HG03342 (cell line): ENCODE results near the gene GJB4.
"Not testable (repeated sequence)": the region's sequence is repeated elsewhere in the genome, so short reads cannot be mapped to it uniquely, and the experiment has no call there.

Experiments used
- ATAC-seq: cut with Tn5 transposase; IDR thresholded peaks from one replicate; pipeline ENCODE4 v1.9.1; 2021; ENCODE audit warnings: mild to moderate bottlenecking, moderate library complexity; ENCODE audit not compliant: unreplicated experiment

GJB4 gene

DNA sequence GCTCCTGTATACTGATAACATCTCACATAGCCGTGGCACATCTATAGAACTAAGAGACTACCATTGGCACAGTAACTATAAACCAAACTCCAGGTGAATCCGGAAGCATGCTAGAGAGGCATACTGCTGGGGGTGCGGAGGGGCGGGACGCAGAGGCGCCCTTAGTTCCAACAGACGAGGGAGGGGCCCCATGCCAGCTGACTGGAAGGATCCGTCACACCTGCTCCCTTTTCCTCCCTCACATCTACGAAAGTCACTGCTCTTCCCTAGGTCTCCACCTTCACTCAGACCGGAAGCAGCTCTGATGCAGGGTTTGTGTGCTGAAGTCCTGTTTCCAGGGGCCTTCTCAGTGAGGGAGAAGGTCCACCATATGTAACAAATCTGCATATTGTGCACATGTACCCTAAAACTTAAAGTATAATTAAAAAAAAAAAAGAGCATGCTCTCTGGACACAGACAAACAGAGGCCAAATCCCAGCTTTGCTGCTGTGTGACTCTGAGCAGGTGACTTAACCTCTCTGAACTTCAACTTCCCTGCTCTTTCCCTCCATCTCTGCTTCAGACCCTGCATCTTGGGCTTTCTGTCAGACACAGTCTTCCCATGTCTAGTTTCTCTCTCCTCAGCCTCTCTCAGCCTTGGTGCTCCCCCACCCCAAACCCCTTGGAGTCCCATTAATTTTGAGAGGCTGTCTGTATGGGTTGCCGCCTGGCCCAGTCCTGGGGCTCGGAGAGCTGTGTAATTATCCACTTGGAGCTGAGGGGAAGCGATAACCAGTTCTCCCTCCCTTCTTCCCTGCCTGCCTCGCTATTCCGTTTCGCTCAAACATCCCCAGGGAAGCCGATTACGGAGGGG is 12.5 kb upstream of the GJB4 start:
- no peak for ATAC-seq

DNA sequence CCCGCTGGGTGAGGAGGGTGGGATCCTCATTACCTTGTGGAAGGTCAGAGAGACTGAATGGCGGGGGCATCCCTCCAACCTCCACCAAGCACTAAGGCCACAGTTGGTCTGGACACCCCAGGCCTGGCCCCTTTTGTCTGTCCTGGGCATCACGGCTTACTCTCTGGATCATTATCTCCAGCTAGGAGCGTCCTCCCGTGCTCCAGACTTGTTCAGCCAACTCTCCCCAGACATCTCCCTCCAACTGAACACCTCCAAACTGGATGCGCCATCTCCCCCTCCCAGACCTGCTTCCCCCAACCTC is 11.9 kb upstream of the GJB4 start:
- no peak for ATAC-seq

DNA sequence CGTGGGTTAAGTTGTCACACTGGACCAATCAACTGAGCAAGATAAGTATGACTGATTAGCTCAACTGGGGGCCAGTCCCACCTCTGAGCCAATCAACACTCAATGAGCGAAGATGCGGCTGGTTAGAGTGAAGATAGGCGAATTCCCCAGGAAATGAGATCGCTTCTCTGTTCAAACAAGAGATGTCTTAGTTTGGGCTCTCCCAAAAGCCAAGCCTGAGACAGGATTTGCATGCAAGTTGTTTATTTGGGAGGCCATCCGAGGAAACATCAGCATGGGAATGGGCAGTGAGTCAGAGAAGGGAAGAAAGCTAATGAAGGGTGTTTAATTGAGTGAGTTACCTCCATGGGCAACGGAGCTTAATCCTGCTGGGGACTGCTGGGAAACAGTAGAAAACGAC is 9.5 kb upstream of the GJB4 start:
- no peak for ATAC-seq

DNA sequence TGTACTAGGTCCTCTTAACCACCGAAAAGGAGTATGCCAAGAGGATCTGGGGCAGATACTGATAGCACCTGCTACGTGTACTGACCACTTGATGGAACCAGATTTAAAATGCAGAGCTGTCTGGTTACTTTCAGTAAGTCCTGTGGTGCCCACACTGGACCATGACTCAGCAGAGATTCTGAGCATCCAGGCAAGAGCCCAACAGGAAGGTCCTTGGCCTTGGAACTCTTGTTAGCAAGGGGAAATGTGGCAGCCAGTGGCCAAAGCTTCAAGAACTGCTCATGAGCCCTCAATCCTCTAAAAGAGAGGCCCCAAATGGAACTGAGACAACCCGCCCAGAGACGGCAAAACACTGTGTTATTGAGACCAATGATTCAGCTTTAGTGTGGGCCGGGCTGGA is 8.9 kb upstream of the GJB4 start:
- no peak for ATAC-seq

DNA sequence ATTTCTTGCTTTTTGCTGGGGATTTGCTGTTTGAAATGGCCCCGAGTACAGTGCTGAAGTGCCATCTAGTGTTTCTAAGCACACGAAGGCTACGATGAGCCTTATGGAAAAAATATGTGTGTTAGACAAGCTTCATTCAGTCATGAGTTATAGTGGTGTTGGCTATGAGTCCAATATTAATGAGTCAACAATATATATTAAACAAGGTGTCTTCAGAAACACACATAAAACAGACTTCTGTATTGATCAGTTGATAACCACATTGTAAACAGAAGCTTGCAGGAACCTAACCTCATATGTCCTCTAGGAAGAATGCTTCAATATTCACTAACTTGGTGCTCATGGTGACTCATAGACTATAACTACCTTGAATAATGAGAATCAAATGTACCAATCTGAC is 6.4 kb upstream of the GJB4 start:
- ATAC-seq, result no peak

DNA sequence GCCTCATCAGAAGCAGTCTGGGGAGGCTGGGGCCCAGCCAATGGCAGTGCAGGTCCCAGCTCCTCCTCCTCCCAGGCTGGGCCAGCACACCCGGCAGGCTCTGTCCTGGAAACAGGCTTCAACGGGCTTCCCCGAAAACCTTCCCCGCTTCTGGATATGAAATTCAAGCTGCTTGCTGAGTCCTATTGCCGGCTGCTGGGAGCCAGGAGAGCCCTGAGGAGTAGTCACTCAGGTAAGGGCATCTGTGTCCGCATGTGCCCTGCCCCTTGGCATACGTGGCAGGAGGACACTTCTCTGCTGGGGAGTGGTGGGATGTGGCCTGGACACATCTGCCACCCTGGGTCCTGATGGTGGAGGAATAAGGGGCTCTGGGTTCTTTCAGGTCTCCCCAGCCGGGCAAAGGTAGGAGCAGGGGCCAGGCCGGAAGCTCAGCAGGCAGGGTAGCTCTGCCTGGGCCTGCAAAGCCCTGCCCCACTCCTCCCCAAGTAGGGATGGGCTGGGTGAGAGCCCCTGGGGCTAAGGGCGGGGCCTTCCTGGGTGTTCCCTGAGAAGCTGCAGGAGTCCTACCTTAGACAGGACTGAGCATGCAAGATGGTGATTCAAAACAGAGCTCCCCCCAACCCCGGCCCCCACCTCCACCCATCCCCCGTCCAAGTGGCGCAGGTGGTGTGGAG is 4.4 kb upstream of the GJB4 start, which contains the start of gene GJB5:
Gene GJB5 (plus strand): TSS at position 84 of the 674 bp plus-strand sequence. CDS start 2,284 bp downstream, outside the sequence.
- no peak for ATAC-seq

DNA sequence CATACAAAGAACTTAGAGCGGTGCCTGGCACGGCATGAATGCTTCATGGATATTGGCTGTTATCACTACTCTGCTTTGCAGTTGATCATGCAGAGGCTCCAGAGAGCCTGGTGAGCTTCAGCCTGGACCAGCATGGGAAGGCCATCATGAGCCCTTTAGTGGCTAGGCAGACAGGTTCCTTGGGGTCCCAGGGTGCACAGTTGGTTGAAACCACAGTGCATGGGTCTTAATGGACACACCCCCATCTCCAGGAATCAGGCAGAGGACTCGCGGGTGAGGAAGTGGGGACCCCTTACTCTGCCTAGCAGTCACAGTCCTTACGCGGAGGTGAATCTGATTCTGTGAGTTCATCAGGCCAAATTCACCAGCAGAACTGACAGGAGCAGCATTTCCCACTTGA is 3.6 kb upstream of the GJB4 start:
- ATAC-seq, result no peak

DNA sequence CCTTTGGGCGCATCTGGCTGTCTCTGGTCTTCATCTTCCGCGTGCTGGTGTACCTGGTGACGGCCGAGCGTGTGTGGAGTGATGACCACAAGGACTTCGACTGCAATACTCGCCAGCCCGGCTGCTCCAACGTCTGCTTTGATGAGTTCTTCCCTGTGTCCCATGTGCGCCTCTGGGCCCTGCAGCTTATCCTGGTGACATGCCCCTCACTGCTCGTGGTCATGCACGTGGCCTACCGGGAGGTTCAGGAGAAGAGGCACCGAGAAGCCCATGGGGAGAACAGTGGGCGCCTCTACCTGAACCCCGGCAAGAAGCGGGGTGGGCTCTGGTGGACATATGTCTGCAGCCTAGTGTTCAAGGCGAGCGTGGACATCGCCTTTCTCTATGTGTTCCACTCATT is 2.2 kb upstream of the GJB4 start:
- ATAC-seq, result no peak

DNA sequence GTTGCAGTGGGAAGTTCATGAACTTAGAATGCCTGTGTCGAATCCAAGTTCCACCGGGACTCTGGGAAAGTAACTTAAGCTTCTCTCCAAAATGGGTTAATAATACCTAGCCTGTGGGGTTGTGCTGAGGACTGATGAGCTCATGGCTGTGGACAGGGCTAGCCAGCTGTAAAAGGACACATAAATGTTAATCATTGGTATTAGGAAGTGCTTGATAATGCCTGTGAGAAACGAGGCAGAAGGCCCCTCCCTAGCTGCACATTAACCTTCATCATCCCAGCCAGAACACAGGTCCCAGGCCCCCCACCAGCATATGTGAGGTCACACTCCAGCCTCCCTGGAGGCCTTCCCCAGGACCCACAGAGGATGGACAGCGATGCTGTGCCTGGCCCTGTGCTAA is 789 bp upstream of the GJB4 start:
- no peak for ATAC-seq

DNA sequence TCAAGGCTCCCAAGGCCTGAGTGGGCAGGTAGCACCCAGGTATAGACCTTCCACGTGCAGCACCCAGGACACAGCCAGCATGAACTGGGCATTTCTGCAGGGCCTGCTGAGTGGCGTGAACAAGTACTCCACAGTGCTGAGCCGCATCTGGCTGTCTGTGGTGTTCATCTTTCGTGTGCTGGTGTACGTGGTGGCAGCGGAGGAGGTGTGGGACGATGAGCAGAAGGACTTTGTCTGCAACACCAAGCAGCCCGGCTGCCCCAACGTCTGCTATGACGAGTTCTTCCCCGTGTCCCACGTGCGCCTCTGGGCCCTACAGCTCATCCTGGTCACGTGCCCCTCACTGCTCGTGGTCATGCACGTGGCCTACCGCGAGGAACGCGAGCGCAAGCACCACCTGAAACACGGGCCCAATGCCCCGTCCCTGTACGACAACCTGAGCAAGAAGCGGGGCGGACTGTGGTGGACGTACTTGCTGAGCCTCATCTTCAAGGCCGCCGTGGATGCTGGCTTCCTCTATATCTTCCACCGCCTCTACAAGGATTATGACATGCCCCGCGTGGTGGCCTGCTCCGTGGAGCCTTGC is 1.7 kb downstream of the GJB4 start:
- no peak for ATAC-seq

DNA sequence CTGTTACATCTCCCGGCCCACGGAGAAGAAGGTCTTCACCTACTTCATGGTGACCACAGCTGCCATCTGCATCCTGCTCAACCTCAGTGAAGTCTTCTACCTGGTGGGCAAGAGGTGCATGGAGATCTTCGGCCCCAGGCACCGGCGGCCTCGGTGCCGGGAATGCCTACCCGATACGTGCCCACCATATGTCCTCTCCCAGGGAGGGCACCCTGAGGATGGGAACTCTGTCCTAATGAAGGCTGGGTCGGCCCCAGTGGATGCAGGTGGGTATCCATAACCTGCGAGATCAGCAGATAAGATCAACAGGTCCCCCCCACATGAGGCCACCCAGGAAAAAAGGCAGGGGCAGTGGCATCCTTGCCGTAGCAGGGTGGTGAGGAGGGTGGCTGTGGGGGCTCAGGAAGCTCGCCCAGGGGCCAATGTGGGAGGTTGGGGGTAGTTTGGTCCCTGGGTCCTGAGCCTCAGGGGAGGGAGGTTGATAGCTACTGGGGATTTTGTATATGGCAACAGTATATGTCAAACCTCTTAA is 2.3 kb downstream of the GJB4 start:
- no peak for ATAC-seq

DNA sequence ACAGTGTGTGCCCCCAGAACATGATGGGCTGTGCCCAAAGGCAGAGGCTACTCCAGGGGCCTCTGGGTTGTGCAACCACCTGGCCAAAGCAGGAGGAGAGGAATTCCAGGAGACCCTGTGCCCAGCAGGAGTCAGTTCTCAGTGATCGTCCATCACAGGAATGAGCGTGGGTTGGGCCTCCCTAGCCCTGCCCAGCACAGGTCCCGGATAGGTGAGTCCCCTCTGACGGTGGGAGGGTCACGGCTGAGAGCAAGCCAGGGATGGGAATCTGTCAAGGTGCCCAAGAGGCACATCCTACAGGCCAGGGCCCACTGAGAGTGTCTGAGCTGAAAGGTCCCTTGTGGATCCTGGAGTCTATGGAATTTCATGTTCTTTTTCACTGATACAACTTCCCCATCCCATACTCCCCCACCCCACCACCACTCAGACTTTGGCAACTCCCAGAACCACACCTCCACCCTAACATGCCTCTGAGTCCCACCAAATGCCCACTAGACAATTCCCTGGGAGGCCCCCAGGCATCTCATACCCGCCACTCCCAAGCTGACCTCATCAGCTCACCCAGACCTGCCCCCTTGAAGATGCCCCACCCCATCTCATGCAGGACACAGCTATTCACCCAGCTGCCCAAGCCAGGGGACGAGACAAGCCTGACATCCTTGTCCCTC is 3.1 kb downstream of the GJB4 start:
- no peak for ATAC-seq

DNA sequence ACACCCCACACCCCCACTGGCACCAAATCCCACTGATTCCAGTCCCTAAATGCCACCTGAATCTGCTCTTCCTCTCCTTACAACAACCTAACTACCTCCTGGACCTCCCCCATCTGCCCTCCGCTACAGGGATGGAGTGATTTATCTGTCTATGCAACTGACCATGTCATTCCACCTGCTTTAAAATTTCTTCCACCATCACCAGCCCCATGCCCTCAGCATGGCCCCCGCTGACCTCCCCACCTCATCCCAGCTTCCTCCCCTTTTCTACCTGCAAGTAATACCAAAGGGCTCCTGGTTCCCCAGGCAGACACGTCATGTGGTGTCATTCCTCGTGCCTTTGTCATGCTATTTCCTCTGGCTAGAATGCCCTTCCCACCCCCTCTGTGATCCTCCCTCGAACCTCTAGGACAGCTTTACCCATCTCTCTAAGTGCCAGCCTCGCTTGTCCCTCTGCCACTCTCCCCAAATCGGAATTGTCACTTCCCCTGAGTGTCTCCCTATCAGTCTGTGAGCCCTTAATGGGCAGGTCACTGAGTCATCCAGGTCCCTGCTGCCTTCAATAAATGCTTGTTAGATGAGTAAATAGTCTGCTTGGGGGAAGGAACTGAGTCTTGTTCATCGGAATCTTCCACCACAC is 3.7 kb downstream of the GJB4 start:
- no peak for ATAC-seq

DNA sequence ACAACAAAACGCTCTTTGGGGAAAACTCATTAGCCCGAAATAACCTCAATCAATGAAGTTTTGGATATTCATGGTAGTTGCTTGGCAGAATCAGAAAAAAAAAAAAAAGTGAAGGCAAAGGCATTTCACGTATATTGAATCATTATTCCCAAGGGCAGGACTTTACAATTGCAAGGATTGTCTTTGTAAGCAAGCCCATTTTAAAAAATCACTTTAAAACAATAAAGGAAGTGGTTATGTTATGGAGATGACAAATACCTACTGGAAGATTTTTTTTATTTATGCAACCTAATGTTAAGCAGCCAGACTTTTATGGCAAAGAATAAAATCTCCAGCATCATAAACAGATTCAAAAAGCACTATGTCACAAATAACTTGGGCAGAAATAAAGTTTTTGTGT is 9.3 kb downstream of the GJB4 start:
- no peak for ATAC-seq

DNA sequence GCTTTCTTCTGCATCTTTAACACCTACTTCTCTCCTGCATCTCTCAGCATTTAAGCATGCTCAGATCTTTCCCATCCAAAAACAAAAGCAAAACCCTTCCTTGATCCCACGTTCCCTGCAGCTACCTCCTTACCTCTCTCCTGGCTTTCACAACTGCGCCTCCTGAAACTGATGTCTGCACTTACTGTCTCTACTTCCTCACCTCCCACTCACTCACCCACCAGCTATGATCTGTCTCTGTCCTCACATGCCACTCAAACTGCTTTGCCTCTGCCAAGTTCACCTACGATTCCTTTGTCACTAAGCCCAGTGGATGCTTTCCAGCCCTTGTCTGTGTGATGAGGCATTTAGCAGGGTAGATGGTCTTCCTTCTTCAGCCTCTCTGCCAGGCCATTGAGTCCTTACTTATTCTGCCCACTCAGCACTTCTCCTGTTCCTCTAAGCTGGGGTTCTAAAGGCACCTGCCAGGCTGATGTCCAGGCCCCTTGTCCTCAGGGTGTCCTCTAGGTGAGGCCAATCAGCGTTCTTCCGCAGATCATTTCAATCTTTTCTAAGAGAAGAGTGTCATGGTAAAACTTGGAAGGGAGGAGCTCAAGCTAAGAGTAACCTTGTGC is 11.5 kb downstream of the GJB4 start:
- no peak for ATAC-seq

DNA sequence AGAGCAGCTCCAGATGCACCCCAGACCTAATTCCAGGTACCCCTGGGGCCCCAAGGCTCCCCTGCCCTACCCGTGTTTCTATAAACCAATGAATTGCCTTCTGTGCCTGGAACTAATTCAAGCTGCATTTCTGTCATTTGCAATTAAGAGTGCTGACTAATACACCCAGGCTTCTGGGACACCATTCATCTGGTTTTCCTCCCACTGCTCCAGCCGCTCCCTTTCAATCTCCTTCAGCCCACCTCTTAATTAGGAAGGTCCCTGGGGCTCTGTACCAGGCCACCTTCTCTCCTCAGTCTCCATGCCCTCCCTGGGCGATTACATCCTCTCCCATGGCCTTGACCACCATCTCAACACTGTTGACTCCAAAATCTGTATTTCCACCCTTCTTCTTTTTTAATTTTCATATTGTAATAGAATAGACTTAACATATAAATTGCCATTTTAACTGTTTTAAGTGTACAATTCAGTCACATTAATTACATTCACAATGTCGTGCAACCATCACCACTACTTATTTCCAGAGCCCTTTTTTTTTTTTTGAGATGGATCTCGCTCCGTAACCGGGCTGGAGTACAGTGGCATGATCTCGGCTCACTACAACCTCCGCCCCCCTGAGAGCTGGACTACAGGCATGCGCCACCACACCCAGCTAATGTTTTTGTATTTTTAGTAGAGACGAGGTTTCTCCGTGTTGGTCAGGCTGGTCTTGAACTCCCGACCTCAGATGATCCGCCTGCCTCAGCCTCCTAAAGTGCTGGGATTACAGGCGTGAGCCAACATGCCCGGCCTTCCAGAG is 12.2 kb downstream of the GJB4 start:
- no peak for ATAC-seq

DNA sequence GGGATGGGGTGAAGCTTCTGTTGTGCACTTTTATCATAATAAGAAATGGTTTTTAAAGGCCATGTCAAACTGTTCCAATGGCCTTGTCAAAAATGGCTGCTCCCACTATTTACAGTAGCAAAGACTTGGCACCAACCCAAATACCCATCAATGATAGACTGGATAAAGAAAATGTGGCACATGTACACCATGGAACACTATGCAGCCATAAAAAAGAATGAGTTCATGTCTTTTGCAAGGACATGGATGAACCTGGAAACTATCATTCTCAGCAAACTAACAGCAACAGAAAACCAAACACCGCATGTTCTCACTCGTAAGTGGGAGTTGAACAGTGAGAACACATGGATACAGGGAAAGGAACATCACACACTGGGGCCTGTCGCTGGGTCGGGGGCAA is 13.6 kb downstream of the GJB4 start:
- not testable (repeated sequence) for ATAC-seq

DNA sequence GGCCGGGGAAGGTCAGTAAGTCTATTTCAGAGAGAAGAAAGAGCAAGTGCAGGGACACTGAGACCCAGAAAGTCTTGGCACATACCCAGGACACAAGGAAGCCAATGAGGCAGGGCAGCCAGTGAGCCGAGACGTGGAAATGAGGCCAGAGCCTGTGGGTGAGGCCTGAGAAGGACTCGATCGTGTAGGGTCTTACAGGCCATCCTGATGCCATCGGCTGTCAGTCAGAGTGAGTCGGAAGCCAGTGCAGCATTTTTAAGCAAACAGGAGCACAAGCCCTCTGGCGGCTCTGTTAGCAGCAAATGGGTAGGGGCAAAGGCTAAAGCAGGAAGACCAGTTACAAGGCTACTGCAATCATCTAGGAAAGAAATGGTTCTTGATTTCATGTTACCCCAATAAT is 15.4 kb downstream of the GJB4 start:
- no peak for ATAC-seq

DNA sequence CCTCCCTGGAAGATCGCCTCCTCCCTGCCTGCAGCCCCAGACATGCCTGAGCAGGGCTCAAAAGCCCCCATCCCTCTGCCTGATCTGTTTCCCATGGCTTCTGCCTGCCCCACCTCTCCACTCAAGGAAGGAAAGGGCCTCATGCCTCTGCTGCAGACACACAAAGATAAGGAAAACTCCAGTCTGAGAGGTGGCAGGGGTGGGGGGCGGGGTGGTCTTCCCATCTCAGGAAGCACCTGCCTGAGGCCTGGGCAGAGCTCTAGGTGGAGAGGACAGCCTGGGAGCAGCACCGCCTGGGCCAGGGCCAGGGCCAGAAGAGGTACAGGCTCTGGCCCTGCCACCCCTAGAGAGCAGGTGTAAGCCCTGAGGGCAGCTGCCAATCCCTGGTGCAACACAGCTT is 17.4 kb downstream of the GJB4 start:
- ATAC-seq, result no peak
